Uterus (tissue), 2 donors: ENCODE data around the gene MEIS2.

Experiments
- CTCF ChIP-seq, 4 experiments: fragments of 200-600 bp in 2 of 4; fragments of 450-650 bp in 2 of 4; sonication (generic) in 2 of 4; IDR thresholded peaks; one replicate each; pipeline ENCODE4 v1.5.1; 2016 to 2019; ENCODE audit warnings: antibody characterized with exemption in 4 of 4, mild to moderate bottlenecking in 2 of 4, moderate library complexity in 1 of 4
- POLR2A ChIP-seq, 2 donors: fragments of 450-650 bp; IDR thresholded peaks; one replicate each; pipeline ENCODE4 v1.6.1; 2016; ENCODE audit warnings: antibody characterized with exemption in 2 of 2, mild to moderate bottlenecking in 1 of 2, moderate library complexity in 1 of 2

- TF ChIP-seq CTCF (IDR thresholded peaks at IDR 0.05) (no peak), POLR2A (IDR thresholded peaks at IDR 0.05) (no peak)
Measured at GRCh38 chr15:36877294-36877693, 223.1 kb downstream of the MEIS2 start.
